22Rv1 (cell line): Measurements from ENCODE around the gene PRDM11.

Experiments
- H3K27ac ChIP-seq: fragments of 450-650 bp; 2 replicates; pipeline ENCODE4 v1.5.1; 2017
- CTCF ChIP-seq: fragments of 450-650 bp; IDR thresholded peaks from 2 replicates; pipeline ENCODE4 v1.5.1; 2017; ENCODE audit warnings: mild to moderate bottlenecking
- ZFX ChIP-seq: fragments of 450-650 bp; IDR thresholded peaks from 2 replicates; pipeline ENCODE4 v1.6.1; 2017; ENCODE audit warnings: antibody characterized with exemption, borderline replicate concordance

Gene PRDM11

GRCh38 chr11:45185228-45185729 is 38.8 kb downstream of the PRDM11 start:
- H3K27ac ChIP-seq = no peak overlapping the region
- TF ChIP-seq CTCF (no peak), ZFX (no peak)

DNA sequence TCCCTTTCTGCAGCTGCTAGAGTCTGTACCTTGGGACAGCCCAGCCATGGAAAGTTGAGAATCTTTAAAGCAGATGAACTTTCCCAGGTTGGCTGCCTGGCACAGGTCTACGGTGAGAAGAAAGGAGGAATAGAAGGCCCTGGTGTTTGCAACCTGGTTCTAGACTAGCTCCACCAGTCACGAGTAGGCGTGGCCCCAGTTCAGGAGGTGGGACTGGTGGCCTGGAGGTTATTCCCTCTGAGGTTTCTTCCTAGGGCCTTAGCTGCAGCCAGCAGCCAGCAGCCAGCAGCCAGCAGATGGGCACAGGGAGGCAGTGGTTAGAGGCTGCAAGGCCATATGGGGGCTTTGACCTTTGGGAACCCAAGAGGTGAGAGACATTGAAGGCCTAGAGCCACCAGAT is 40.9 kb downstream of the PRDM11 start:
- TF ChIP-seq CTCF (no peak), ZFX (no peak)
- no peak overlapping the region for H3K27ac ChIP-seq

GRCh38 chr11:45188127-45188526 is 41.7 kb downstream of the PRDM11 start:
- H3K27ac ChIP-seq = no peak overlapping the region
- no peak for TF ChIP-seq CTCF
- TF ChIP-seq ZFX = no peak

- TF ChIP-seq CTCF (no peak), ZFX (no peak)
- H3K27ac ChIP-seq = no peak overlapping the region
These were observed 42.8 kb downstream of the PRDM11 start for GRCh38 chr11:45189230-45189629.

GRCh38 chr11:45193695-45194094 is 47.3 kb downstream of the PRDM11 start:
- no peak overlapping the region for H3K27ac ChIP-seq
- TF ChIP-seq ZFX (no peak), CTCF (no peak)

GRCh38 chr11:45204761-45205160 is 58.3 kb downstream of the PRDM11 start:
- H3K27ac ChIP-seq = no peak overlapping the region
- TF ChIP-seq CTCF (no peak), ZFX (no peak)

DNA sequence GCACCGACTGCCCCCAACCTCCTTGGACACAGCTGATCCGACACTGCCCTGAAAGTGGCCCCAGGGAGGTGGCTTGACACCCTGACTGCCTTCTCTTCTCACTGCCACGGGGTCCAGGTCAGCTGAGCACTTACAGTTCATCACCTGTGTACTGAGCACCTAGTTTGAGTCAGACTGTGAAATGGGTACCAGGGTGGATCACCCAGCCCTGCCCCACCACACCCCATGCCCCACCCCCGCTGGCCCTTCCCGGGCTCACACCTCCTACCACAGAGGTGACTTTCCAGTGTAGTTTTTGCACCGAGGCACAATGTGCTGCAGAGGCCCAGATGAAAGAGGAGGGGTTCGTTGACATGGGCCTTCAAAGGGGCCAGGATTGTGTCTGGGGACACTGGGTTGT is 59.5 kb downstream of the PRDM11 start:
- H3K27ac ChIP-seq = no peak overlapping the region
- no peak for TF ChIP-seq ZFX
- TF ChIP-seq CTCF = no peak
